HepG2 (cell line): ENCODE results near the gene MFF. TPM values are rescaled to one million over a fixed set of nuclear protein-coding genes. Genes with fewer than 3 reads are reported as not detected.
"Not testable (repeated sequence)": the region's sequence is repeated elsewhere in the genome, so short reads cannot be mapped to it uniquely, and the experiment has no call there.

Experiments
- ATAC-seq: fragments of 200-7000 bp; cut with Tn5 transposase; 3 replicates; pipeline ENCODE4 v1.9.1; 2020; ENCODE audit warnings: mild to moderate bottlenecking, moderate library complexity
- BruUV-seq: library from RNA; stranded (reverse); fragments of 400-500 nt; replicated peaks from 2 replicates; lab custom pipeline; 2021; lab: Mats Ljungman, UMichigan
- CTCF ChIA-PET: fragments of 300-600 bp; formaldehyde crosslinking; extraction: SDS; loops from one replicate; lab custom pipeline; 2021; ENCODE audit warnings: low total read pairs, inconsistent platforms, low intra/inter-chr PET ratio; lab: Yijun Ruan, JAX
- POLR2A ChIA-PET: fragments of 350-600 bp; sonication (Branson Sonifier 250); formaldehyde crosslinking; loops from one replicate; lab custom pipeline; 2020; ENCODE audit warnings: antibody characterized with exemption, inconsistent platforms; lab: Yijun Ruan, JAX
- DNase-seq: peaks from one replicate; pipeline ENCODE4 v3.0.0-alpha.2; 2015; ENCODE audit warnings: low spot score
- FAIRE-seq: peaks from 3 replicates; lab custom pipeline; 2011; peaks lifted over from hg19 to GRCh38; lab: Jason Lieb, UNC
- H2AFZ ChIP-seq: one replicate; pipeline ENCODE4 v1.6.1; 2011; ENCODE audit warnings: low read length, inconsistent platforms
- H3K27ac ChIP-seq: fragments of 300-600 bp; 3 replicates; pipeline ENCODE4 v1.8.0; 2011; ENCODE audit warnings: mixed run types, mild to moderate bottlenecking, mixed read lengths, low read length, inconsistent platforms; ENCODE audit not compliant: insufficient read depth; ENCODE audit errors: extremely low read length
- H3K27me3 ChIP-seq, 2 experiments: fragments of 200-600 bp in 1 of 2; 2 replicates in 1 of 2; 3 replicates in 1 of 2; pipeline versions ENCODE4 v1.6.0 to v1.8.0; 2011; ENCODE audit warnings: low read length in 2 of 2, mild to moderate bottlenecking in 2 of 2, moderate library complexity in 2 of 2, inconsistent platforms in 1 of 2; ENCODE audit not compliant: insufficient read depth in 2 of 2, control insufficient read depth in 1 of 2
- H3K36me3 ChIP-seq, 2 experiments: fragments of 200-600 bp in 1 of 2; replicated peaks in 1 of 2; 2 replicates in 1 of 2; 3 replicates in 1 of 2; pipeline versions ENCODE4 v1.5.1 to v1.8.0; 2011; ENCODE audit warnings: low read length in 2 of 2, inconsistent platforms in 1 of 2; ENCODE audit not compliant: insufficient read depth in 2 of 2, control insufficient read depth in 1 of 2
- H3K4me1 ChIP-seq: 2 replicates; pipeline ENCODE4 v1.5.1; 2012; ENCODE audit warnings: low read length, inconsistent platforms; ENCODE audit not compliant: insufficient read depth
- H3K4me2 ChIP-seq: 2 replicates; pipeline ENCODE4 v1.6.0; 2011; ENCODE audit warnings: low read depth, low read length, inconsistent platforms
- H3K4me3 ChIP-seq, 3 experiments: fragments of 200-600 bp in 1 of 3; sonication (generic), shearing (Covaris generic) in 1 of 3; replicated peaks in 1 of 3; 2 replicates each; pipeline ENCODE4 v1.5.1; 2011 to 2016; ENCODE audit warnings: low read length in 3 of 3, inconsistent platforms in 2 of 3, low read depth in 2 of 3, mild to moderate bottlenecking in 2 of 3, control low read depth in 1 of 3, mixed read lengths in 1 of 3; ENCODE audit not compliant: insufficient read depth in 1 of 3
- H3K79me2 ChIP-seq: one replicate; pipeline ENCODE4 v1.6.1; 2011; ENCODE audit warnings: low read length, inconsistent platforms; ENCODE audit not compliant: insufficient read depth
- H3K9ac ChIP-seq: 2 replicates; pipeline ENCODE4 v1.6.0; 2011; ENCODE audit warnings: mild to moderate bottlenecking, low read depth, low read length, inconsistent platforms; ENCODE audit not compliant: insufficient read depth
- H3K9me3 ChIP-seq: 2 replicates; pipeline ENCODE4 v1.5.1; 2012; ENCODE audit warnings: mild to moderate bottlenecking, low read length
- H4K20me1 ChIP-seq: 2 replicates; pipeline ENCODE4 v1.6.0; 2011; ENCODE audit warnings: inconsistent platforms, mild to moderate bottlenecking, low read length, moderate library complexity; ENCODE audit not compliant: insufficient read depth
- ATF1 ChIP-seq: IDR thresholded peaks from 2 replicates; pipeline ENCODE4 v1.6.1; 2016; ENCODE audit warnings: mild to moderate bottlenecking, control low read depth
- NFE2 ChIP-seq: sonication (generic); formaldehyde crosslinking; IDR thresholded peaks from 2 replicates; pipeline ENCODE4 v1.4.0; 2020; ENCODE audit warnings: missing genetic modification reagents
- ZFP1 ChIP-seq: IDR thresholded peaks from 2 replicates; pipeline ENCODE4 v1.6.1; 2016
- ZMYM3 ChIP-seq: sonication (generic); formaldehyde crosslinking; IDR thresholded peaks from 2 replicates; pipeline ENCODE4 v1.5.1; 2020; ENCODE audit warnings: mild to moderate bottlenecking, missing genetic modification reagents
- WGBS: methylation state at CpG from one replicate; pipeline ENCODE4 v1.1.6; 2017; ENCODE audit warnings: low lambda C conversion rate; 5-methylcytosine and 5-hydroxymethylcytosine counted together
- in situ Hi-C: cut with HindIII; loops from 2 replicates; pipeline ENCODE4 v1.10.0; 2017; ENCODE audit warnings: low pct_unique_long_range_greater_than_20kb; ENCODE audit not compliant: extremely low pct_ligation_motif_present
- intact Hi-C: fragments of 100-400 bp; cut with micrococcal nuclease; formaldehyde crosslinking; loops from one replicate; pipeline ENCODE4 v1.10.0; 2022; ENCODE audit not compliant: unreplicated experiment
- polyA plus RNA-seq, 8 experiments: library from polyadenylated mRNA; depleted of rRNA in 3 of 8; stranded (reverse) in 7 of 8; unstranded in 1 of 8; fragments of >200 nt; fragmentation: Illumina TruSeq in 4 of 8; extraction: Trizol in 4 of 8; gene quantifications; 2 replicates each; pipeline versions ENCODE4 v1.2.1 to v1.2.3, GENCODE V29; 2011 to 2016; ENCODE audit warnings: low read depth in 4 of 8, missing spikeins in 1 of 8, mixed read lengths in 1 of 8; ENCODE audit not compliant: insufficient read depth in 1 of 8
- total RNA-seq, 5 experiments: library from RNA; depleted of rRNA; stranded (reverse); fragments of >200 nt; fragmentation: Illumina TruSeq; extraction: Trizol; gene quantifications; 2 replicates each; pipeline ENCODE4 v1.2.3, GENCODE V29; 2016; ENCODE audit warnings: low read depth in 1 of 5
- TF ChIP-seq, protein P1 (sequence below): sonication (generic); formaldehyde crosslinking; IDR thresholded peaks from 2 replicates; pipeline ENCODE4 v1.4.0; 2020; ENCODE audit warnings: missing genetic modification reagents
- TF ChIP-seq, protein P2 (sequence below): sonication (generic); formaldehyde crosslinking; IDR thresholded peaks from 2 replicates; pipeline ENCODE4 v1.4.0; 2020; ENCODE audit warnings: mild to moderate bottlenecking, missing genetic modification reagents

Gene MFF
- total and polyA plus RNA-seq, 2 of the 13 experiments (the other 11 are each of a cell fraction or from before 2014, with no cell fraction given), result 81.9 to 156 TPM

DNA sequence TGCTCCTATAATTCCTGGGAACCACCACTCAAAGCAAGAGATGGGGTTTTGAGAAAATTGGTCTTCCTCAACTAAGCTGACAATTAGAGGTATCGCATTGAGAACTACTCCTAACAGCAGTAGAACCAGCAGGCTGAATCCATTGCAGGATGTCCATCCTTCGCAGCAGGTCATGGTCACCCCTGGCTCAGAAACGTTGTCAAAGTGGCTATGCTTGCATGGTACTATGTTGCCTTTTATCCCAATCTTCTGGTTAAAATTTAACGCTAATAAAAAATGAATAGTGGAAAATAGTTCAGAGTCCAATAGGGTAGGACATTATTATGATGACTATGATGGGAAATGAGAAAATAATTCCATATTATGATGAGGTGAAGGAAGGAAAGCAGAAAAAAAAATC is 54.0 kb downstream of the MFF start, which contains the start of gene TM4SF20:
Gene TM4SF20 (minus strand): TSS at position 212 of the 400 bp plus-strand sequence. CDS start 38 bp downstream, at position 174.
- DNase-seq (no peak), FAIRE-seq (no peak), ATAC-seq (no peak)
- Histone ChIP-seq H3K4me3 (no peak within 1 kb of the TSS), H3K4me2 (no peak within 1 kb of the TSS), H3K9me3 (no peaks in the 10 kb centered on the region), H3K4me1 (no peaks in the 10 kb centered on the region), H2AFZ (no peak within 1 kb of the TSS), H4K20me1 (no peaks in the 10 kb centered on the region), H3K79me2 (no peaks in the 10 kb centered on the region), H3K27me3 (peaks cover 0 to 8% of the 10 kb centered on the region in 2 experiments; a peak in 1 of 5 replicates), H3K27ac (no peak within 1 kb of the TSS), H3K9ac (no peak within 1 kb of the TSS)
- intact Hi-C loops, result no loop called here
- WGBS, result 64% methylated on average over 4 of the region's 4 CpGs
- CTCF ChIA-PET, result no interaction called here
- POLR2A ChIA-PET, result no interaction called here
- in situ Hi-C loops, result no loop called here
- TF ChIP-seq, protein P1, sequence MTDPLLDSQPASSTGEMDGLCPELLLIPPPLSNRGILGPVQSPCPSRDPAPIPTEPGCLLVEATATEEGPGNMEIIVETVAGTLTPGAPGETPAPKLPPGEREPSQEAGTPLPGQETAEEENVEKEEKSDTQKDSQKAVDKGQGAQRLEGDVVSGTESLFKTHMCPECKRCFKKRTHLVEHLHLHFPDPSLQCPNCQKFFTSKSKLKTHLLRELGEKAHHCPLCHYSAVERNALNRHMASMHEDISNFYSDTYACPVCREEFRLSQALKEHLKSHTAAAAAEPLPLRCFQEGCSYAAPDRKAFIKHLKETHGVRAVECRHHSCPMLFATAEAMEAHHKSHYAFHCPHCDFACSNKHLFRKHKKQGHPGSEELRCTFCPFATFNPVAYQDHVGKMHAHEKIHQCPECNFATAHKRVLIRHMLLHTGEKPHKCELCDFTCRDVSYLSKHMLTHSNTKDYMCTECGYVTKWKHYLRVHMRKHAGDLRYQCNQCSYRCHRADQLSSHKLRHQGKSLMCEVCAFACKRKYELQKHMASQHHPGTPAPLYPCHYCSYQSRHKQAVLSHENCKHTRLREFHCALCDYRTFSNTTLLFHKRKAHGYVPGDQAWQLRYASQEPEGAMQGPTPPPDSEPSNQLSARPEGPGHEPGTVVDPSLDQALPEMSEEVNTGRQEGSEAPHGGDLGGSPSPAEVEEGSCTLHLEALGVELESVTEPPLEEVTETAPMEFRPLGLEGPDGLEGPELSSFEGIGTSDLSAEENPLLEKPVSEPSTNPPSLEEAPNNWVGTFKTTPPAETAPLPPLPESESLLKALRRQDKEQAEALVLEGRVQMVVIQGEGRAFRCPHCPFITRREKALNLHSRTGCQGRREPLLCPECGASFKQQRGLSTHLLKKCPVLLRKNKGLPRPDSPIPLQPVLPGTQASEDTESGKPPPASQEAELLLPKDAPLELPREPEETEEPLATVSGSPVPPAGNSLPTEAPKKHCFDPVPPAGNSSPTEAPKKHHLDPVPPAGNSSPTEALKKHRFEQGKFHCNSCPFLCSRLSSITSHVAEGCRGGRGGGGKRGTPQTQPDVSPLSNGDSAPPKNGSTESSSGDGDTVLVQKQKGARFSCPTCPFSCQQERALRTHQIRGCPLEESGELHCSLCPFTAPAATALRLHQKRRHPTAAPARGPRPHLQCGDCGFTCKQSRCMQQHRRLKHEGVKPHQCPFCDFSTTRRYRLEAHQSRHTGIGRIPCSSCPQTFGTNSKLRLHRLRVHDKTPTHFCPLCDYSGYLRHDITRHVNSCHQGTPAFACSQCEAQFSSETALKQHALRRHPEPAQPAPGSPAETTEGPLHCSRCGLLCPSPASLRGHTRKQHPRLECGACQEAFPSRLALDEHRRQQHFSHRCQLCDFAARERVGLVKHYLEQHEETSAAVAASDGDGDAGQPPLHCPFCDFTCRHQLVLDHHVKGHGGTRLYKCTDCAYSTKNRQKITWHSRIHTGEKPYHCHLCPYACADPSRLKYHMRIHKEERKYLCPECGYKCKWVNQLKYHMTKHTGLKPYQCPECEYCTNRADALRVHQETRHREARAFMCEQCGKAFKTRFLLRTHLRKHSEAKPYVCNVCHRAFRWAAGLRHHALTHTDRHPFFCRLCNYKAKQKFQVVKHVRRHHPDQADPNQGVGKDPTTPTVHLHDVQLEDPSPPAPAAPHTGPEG (CRISPR knock-in tag), result no peak
- TF ChIP-seq, protein P2, sequence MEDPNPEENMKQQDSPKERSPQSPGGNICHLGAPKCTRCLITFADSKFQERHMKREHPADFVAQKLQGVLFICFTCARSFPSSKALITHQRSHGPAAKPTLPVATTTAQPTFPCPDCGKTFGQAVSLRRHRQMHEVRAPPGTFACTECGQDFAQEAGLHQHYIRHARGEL (CRISPR knock-in tag), result no peak
- no peak for TF ChIP-seq ATF1
- no peak for TF ChIP-seq ZMYM3 (CRISPR knock-in tag)
- TF ChIP-seq NFE2 (CRISPR knock-in tag), result no peak
- no peak for TF ChIP-seq ZFP1 (CRISPR knock-in tag)
- TF ChIP-seq, all 625 proteins: peak for 0
- BruUV-seq, result no TSS peak
- no peaks in the 10 kb centered on the region for H3K36me3 ChIP-seq

DNA sequence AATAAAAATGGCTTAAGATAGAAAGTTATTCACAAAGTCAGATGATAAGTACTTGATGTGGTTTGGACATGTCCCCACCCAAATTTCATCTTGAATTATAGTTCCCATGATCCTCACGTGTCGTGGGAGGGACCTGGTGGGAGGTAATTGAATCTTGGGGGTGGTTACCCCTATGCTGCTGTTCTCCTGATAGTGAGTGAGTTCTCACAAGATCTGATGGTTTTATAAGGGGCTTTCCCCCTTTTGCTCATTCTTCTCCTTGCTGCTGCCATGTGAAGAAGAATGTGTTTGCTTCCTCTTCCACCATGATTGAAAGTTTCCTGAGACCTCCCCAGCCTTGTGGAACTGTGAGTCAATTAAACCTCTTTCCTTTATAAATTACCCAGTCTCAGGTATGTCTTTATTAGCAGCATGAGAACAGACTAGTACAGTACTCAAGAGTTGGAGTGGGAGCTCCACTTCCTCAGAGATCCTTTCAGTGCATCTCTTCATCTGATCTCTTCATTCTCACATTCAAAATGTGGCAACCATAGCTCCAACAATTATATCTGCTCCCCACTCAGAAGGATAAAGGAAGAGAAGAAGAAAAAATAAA is 57.3 kb downstream of the MFF start:
- POLR2A ChIA-PET, H3K36me3 ChIP-seq, H3K9me3 ChIP-seq, FAIRE-seq, intact Hi-C loops, H2AFZ ChIP-seq, DNase-seq, H3K4me2 ChIP-seq, H3K4me1 ChIP-seq, H4K20me1 ChIP-seq, H3K27me3 ChIP-seq, ATAC-seq, BruUV-seq, H3K27ac ChIP-seq, CTCF ChIA-PET, H3K79me2 ChIP-seq, in situ Hi-C loops, H3K4me3 ChIP-seq, H3K9ac ChIP-seq: not testable (repeated sequence)
- WGBS, result 0% methylated on average over 2 of the region's 2 CpGs
